ENCODE measurements around the gene NRM. TPM values are rescaled to one million over a fixed set of nuclear protein-coding genes. Genes with fewer than 3 reads are reported as not detected.

Gene NRM
- total and polyA plus RNA-seq, 2 of the 13 experiments (the other 11 are each of a cell fraction or from before 2014, with no cell fraction given), result 12.5 to 16.0 TPM

- TF ChIP-seq AFF4 (CRISPR knock-in tag; IDR thresholded peaks at IDR 0.05) (no peak), TRIM22 (IDR thresholded peaks at IDR 0.05) (no peak), CBX1 (IDR thresholded peaks at IDR 0.05; ENCODE audit: low read depth) (no peak), SMYD3 (CRISPR knock-in tag; IDR thresholded peaks at IDR 0.05) (no peak), ZC3H4 (CRISPR knock-in tag; IDR thresholded peaks at IDR 0.05; ENCODE audit: borderline replicate concordance) (no peak), ZNF530 (CRISPR knock-in tag; IDR thresholded peaks at IDR 0.05; ENCODE audit: low read depth) (no peak), POGZ (CRISPR knock-in tag; IDR thresholded peaks at IDR 0.05) (peak; percentile 76), RBAK (CRISPR knock-in tag; IDR thresholded peaks at IDR 0.05) (no peak), GMEB1 (CRISPR knock-in tag; IDR thresholded peaks at IDR 0.05; ENCODE audit: borderline replicate concordance) (no peak), SMAD9 (CRISPR knock-in tag; IDR thresholded peaks at IDR 0.05) (no peak), NR2C2 (CRISPR knock-in tag; IDR thresholded peaks at IDR 0.05; ENCODE audit: borderline replicate concordance) (peak; percentile 18; the same call in 1 of the 2 replicates), SMC3 (IDR thresholded peaks at IDR 0.05; ENCODE audit: low read length) (peak; percentile 37; the same call in 1 of the 2 replicates), ZFP41 (CRISPR knock-in tag; IDR thresholded peaks at IDR 0.05; ENCODE audit: borderline replicate concordance) (no peak), XRCC5 (optimal IDR thresholded peaks at IDR 0.05; ENCODE audit: low read length) (peak; percentile 82), BHLHE40 (IDR thresholded peaks at IDR 0.05; ENCODE audit: low read length) (0 out of 2 replicates have a peak, but pooled peaks have one; percentile 11), ZFYVE20 (CRISPR knock-in tag; IDR thresholded peaks at IDR 0.05; ENCODE audit: borderline replicate concordance, low read depth) (no peak), ZNF24 (IDR thresholded peaks at IDR 0.05) (no peak), AGO2 (optimal IDR thresholded peaks at IDR 0.05; ENCODE audit: low read depth, low read length) (peak; percentile 87), MEIS2 (CRISPR knock-in tag; IDR thresholded peaks at IDR 0.05) (no peak), ZBTB7A (CRISPR knock-in tag; IDR thresholded peaks at IDR 0.05) (peak; percentile 35; the same call in 1 of the 2 replicates), STAG1 (CRISPR knock-in tag; IDR thresholded peaks at IDR 0.05) (peak; percentile 94), HNRNPH1 (optimal IDR thresholded peaks at IDR 0.05; ENCODE audit: low read depth, low read length) (no peak), RCOR2 (CRISPR knock-in tag; IDR thresholded peaks at IDR 0.05) (no peak), ZNF83 (CRISPR knock-in tag; IDR thresholded peaks at IDR 0.05; ENCODE audit: borderline replicate concordance) (no peak), ZMYM2 (CRISPR knock-in tag; IDR thresholded peaks at IDR 0.05) (no peak)
Measured at GRCh38 chr6:30730601-30731435, 40.0 kb upstream of the NRM start (continued).

Measured in HepG2 (cell line).